NCI-H1694 treated with DMSO at 0.1 percent for 48 hours (cell line): Measurements from ENCODE around the gene EHBP1L1.

Experiments used
- DNase-seq: peaks from one replicate; lab custom pipeline; 2025; lab: John Stamatoyannopoulos, UW

The EHBP1L1 gene

DNA sequence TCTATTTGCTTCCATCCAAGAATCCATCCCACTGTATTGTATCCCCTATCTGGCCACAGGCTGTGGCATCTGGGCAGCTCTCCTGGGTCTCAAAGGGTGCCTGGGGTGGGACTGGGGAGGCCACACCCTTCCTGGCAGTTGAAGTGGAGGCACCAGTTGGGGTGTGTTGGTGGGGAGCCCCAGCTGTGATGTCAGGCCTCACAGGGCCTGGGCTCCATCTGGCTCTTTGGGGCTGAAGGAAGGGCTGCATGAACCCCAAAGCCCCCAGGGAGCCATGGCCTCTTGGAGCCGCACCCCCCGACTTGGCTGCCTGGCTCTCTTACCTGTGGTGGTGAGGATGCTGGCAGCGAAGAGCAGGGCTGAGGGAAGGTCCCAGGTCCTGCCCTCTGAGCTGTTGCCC is 19.3 kb downstream of the EHBP1L1 start:
- DNase-seq, result no peak

DNA sequence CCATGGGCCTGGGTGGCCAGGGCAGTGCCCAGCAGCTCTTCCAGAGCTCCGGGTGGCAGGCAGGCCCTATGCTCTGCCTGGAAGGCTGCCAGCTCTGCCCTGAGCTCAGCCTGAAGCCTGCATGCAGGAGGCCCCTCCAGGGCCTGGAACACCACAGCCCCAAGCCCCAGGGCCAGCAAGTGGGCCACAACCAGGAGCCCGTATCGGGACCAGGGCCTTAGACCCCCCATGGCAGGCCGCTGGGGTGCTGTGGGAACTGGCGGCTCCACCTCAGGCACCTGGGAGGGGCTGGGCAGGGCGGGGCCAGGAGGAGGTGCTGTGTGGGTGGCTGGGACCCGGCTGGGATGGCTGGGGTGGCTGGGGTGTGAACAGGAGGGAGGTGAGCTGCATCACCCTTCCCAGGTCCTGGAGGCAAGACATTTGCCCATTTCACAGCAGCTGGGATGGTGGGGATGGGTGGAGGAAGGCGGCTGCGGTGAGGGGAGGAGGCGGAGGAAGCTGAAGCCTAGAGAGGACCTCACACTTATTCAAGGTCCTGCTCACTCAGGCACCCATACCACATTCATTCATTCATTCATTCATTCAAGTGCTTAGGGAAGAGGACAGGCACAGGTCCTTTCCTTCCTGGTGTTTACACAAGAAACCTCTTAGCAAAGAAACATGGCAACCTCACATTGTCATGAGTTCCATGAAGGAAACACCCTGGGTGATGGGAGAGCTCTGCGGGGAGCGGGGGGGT is 19.9 kb downstream of the EHBP1L1 start, which contains the start of gene KCNK7:
KCNK7 (minus strand) TSS at position 258 of the 739 bp plus-strand sequence; CDS start at position 230, 28 bp downstream.
- DNase-seq, result no peak

DNA sequence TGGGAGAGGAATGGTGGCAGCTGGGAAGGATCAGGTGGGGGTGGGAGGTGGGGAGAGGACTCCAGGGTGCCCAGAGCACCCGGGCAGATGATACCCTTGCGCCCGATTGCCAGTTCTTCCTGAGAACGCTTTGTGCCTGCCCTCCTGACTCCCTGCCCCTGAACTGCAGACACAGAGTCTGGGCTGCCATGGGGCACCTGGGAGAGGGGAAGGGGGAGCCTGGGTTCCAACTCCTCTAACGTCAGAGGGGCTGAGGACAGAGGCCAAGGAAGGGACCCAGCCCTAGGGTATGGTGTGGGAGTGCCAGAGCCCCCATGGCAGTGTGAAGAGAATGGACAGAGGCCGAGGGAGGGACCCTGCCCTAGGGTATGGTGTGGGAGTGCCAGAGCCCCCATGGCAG is 20.7 kb downstream of the EHBP1L1 start:
- DNase-seq, result no peak

DNA sequence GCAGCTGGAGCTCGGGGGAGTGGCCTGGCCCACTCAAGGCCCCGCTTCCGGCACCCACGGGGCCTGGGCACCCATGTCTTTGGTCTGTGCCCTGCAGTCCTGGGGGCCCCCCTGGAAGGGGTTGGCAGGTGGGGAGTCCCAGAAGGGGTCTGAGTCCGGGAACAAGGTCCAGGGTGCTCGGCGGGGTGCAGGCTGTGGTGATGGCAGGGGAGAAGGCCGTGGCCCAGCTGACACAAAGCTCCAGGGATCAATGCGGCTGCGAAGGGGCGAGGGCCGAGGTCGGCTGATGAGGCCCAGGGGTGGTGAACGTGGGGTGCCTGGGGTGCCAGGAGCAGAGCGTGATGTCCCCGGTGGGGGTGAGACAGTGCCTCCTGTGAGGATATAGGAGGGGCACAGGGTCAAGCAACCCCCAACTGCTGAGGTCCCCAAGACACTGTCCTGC is 22.4 kb downstream of the EHBP1L1 start:
- DNase-seq, result no peak

DNA sequence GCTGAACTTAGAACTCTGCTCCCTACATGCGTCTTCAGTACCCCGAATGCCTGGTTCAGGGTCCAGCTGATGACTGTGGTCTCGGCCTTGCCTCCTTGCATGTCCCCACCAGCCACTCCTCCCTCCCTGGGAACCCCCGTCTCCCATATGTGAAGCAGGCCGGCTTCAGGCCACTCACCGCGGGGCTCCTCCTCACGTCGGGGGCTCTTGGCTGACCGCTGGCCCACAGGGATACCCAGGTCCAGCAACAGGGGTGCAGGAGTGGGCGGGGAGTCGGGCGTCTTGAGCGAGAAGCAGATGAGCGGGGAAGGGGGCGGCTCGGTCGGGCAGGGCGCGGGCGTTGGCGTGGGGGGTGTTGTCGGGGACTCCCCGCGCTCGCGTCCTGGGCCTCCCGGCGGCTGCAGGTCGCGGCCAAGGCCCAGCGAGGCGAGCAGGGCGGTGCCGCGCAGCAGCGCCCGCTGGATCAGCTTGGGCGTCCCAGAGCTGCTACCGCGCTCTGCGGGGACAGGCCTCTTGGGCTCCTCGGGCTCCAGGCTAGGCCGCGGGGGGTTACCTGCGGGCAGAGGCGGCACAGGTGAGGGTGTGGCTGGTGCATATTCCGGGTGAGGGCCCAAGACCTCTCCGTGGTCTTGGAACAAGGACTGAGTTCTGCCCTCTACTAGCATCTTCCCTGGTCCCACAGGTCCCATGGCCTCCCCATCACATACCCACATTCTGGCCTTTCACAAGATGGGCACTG is 23.5 kb downstream of the EHBP1L1 start:
- DNase-seq, result no peak

DNA sequence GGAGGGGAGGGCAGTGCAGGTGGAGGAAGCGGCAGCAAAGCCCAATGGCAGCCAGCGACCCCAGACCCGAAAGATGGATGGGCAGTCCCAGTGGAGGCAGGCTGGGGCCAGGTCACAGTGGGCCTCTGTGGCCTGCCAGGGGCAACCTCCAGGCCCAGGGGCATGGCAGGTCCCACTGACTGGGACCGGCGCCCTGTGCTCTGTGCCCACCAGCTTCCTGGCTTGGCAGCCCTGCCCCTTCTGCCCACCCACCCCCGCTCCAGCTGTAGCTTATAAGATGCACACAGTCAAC is 24.0 kb downstream of the EHBP1L1 start:
- DNase-seq, result no peak

DNA sequence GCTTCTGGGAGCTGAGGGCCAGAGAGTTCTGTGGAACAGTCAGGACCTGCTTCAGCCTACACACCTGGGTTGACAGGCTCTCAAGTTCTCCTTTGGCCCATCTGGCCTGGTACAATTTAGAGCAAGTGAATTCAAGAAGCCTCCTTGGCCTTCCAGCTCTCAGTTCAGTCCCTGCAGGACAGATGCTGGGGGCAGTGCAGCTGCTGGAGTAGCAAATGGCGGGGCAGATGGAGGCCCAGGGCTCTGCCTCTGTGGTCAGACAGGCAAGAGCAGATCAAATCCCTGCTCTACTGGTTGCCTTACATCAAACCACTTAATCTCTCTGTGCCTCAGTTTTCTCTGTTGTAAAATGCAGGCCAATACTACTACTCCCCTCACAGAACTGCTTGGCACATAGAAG is 28.4 kb downstream of the EHBP1L1 start:
- DNase-seq, result no peak

DNA sequence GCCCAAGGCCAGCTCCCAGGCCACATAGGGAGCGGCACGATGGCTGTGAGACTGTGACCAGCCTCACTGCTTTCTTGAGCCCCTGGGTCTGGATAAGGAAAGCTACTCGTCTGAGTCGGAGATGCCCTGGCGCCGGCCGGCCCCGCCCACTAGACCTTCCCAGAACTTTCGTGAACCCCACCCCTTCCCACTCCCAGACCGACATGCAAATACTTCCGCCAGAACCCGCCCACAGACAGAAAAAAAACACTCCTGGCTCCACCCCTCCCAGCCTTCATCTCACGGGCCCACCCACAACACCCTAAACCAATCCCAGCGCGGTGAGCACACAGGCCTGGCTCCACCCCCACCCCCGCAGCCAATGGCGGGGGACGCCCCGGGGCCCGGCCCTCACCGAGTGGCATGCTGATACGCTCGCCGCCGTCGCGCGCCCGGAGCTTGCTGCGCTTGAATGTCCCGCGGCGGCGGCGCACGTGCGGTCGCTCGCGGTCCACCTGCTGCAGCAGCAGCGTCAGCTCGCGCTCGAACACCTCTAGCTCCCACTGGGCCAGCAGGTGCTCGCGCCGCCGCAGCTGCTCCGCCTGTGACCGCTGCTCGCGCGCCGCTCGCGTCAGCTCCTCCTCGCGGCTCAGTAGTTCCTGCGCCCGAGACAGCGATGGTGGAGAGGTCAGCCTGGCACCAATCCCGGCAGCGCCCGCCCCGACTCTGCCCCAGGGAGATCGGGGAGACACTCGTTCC is 31.2 kb downstream of the EHBP1L1 start:
- no peak for DNase-seq

DNA sequence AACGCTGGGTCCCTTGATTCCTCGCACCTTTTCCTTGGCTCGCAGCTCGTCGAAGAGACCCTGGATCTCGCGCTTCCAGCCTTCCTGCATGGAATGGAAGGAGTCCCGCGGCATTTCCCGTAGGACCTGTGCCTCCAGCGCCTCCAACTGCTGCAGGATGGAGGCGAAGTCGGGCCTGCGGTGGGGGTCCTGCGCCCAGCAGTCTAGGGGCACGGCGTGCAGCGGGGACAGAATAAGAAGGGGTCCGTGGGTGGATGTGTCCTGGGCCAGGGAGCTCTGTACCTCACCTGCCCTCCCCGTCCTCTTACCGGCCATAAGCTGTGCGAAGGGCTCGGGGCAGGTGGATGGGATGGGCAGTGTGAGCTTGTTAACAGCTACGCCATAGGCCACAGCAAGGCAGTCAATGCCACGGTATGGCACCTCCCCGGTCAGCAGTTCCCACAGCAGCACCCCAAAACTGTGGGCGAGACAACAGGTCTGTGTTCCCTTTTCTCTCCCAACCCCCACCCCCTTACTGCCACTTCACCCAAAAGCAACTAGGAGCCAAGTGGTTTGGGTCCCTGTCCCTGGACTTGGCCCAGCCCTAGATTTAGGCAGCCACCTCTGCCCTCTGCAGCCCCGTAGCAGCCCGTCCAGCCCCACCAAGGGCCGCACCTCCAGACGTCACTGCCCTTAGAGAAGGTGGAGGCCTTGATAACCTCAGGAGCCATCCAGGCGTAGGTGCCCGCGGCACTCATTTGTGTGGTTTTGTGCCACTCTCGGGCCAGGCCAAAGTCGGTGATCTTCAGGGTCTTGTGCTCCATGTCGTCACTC is 32.0 kb downstream of the EHBP1L1 start:
- DNase-seq, result no peak

DNA sequence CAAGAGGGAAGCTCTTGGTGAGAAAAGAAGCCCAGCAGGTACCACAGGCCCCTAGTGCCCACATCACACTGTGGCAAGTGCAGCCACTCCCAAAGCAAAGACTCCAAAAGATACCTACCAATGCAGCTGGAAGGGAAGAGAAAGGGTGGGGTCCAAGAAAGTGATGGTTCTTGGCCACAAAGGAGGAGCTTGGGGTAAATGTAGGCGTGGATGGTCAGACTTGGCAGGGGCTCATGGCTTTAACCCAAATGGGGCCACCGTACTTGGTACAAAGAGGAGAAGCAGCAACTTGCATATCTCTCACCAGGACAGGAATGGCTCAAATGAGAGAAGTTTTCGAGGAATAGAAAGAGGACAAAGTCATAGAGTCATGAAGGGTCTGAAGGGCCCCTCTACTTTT is 33.4 kb downstream of the EHBP1L1 start:
- DNase-seq, result no peak

DNA sequence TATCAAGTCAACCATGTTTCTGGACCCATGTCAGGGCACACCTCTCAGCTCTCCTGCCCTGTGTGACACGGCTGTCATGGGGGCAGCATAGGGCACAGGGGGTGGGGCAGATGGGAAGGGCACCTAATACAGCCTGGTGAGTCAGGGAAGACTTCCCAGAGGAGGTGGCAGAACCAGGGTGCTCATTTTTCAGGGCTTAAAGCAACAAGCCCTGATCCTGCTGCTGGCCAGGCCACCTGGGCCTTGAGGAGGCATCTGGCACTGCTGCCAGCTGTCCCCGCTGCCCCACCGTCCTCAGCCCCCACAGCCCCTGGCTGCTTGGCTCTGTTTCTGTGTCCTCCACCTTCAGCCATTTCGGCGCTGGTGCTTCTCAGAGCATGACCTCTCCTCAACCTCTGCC is 33.8 kb downstream of the EHBP1L1 start:
- no peak for DNase-seq

DNA sequence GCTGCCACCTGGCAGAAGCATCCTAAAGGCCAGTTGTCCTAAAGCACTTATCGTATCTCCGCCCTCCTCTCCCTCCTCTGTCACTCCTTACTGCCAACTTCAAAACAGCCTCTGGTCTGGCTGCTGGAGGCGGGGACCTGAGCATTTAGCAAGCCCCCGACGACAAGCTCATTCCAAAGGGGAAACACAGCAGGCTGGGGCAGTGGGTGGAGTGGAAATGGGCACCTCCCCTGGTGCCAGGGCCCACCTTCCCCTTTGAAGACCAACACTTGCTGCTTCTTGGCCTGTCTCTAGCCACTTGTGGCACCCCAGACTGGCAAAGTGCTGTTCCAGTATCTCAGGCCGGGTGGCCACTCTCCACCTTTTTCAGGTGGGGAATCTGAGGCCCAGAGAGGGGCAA is 34.6 kb downstream of the EHBP1L1 start:
- DNase-seq, result no peak

DNA sequence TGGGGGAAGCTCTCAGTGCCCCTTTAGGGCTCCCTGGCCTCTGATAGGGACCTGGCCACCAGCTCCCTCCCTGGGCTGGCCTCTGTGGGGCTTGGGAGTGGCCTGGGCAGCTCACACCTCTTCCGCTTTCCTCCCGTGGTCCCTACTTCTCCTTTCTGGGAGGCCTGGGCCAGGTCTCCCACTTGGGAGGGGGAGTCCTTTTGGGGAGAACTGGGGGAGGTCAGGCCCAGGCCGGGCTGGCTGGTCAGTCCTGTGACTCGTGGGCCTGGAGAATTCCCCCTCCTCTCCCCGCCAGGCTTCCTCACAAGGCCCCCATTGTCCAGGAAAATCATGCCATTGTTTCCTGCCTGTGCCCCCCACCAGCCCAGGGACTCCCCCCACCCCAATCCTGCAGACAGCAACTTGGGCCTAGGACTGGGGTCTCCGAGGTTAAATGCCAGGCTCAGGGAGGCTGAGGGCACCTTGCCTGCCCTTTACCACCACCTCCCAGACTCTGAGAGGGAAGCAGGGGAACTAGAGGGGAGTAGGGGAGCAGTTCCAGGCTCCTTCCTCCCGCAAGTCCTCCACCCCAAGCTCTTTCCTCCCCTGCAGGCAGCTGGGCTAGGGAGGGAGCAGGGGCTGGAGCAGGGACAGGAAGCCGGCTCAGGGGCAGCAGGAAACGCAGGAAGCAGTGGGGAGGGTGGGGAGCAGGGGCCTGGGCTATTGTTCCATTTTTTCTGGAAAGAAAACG is 35.3 kb downstream of the EHBP1L1 start:
- DNase-seq, result no peak

DNA sequence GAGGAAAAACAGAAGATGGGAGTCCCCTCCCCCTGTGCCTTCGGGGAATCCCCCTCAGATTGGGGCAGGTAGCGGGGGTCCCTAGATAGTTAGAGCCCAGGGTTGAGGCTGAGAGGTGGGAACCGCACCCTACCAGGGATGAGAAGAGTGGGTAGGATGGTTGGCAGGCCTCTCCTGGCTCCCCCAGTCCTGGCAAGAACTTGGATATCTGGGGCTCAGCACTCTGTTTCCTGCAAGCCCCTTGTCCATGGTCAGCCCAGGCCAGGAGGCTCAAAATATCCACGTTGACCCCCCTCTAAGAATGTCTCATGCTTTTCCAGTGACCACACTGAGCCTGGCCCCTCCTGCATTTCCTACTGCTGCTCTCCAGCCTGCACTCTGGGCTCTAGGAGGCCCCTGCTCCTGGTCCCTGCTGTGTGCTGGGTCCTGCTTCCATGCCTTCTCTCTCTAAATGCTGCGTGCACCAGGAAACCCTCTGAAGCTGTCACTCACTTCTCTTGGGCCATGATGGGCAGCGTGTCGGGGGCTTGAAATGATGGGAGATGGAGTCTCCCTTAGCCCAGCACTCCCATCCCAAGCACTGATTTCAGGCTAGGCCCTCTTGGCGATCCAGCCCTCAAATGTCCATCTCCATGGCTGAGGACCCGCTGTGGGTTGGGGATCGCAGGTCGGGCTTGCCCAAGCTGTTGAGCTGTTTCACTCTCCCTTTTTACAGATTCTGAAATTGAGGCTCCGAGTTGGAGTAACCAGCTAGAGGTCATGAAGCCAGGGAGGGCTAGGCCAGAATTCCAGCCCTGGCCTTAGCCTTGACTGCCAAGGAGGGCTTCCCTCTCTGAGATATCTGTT is 36.1 kb downstream of the EHBP1L1 start:
- DNase-seq, result no peak

DNA sequence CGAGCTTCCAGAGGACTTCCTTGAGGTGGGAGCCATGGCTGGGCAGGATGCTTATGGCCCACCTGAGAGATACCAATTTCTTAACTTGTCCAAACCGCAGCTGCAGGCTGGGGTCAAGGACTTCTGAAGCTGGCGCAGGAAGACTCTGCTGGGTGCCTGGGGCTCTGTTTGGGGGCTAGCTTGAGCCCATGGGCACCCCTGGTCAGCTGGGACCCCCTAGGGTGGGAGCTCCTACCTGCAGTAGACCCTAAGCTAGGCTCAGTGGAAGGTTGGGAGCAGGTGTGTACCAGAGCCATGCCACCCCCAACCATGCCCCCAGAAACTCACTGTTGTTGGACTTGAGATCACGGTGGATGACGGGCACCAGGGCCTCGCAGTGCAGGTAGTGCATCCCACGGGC is 36.8 kb downstream of the EHBP1L1 start:
- no peak for DNase-seq

DNA sequence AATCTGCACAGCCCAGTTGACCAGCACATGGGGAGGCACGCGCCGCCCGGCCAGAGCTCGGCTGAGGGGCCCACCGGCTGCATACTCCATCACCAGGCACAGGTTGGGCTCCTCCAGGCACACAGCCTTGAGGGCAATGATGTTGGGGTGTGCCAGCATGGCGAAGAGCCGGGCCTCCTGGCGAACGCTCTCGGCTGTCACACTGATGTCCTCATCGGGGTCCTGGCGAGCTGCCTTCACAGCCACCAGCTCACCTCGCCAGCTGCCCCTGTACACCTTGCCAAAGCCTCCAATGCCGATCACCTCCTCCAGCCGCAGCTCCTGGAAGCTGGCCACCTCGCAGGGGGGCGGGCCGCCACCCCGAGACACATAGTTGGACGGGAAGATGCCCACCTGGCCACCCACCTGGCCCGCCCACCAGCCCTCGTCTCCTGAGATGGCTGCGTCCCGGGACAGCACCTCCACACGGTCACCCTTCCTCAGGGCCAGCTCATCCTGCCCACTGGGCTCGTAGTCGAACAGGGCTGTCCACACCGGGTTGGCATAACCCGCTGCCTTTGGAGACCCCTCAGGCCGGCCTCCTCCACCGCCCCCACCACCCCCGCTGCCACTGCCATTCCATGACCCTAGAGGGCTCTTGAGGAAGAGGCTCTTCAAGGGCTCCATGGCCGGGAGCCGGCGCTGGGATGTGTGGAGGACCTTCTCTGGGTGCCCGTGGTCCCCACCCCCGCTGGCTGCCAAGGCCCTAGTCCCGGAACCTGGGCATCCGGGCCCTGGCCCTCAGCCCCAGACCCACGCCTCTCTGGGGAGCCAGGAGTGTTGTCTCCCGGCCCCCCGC is 37.5 kb downstream of the EHBP1L1 start:
- no peak for DNase-seq

DNA sequence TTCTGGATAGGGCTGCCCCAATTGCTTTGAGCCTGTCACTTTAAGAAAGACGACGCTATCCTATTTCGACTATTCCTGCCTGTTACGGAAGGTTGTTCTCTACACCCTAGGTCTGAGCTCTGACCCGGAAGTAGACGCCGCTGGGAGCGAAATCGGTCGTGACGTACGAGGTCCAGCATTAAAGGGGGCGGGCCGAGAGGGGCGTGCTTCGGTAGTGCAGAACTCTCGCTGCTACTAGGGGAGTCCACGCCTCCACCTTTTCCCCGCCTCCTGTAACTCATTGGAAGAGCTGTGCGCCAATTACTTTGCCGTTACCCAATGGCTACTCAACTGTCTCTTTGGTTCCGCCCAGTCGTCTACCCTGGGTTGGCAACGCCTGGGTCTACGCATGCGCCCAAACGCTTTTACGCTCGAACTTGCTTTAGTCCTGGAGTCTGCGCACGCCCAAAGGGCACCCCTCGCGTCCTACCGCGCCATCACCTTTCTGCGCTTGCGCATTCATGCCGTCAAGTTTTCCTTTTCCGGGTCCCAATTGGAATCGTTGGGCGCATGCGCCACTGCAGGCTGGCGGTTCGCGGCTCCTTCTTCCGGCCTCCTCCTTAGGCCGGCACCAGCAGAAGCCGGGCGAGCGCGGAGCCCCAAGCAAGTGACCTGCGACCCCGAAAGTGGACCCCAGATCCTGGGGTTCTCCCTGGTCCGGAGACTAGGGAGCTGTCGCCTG is 39.5 kb downstream of the EHBP1L1 start, which contains the start of gene PCNX3:
PCNX3 (plus strand) TSS at position 548 of the 721 bp plus-strand sequence. CDS start 536 bp downstream, outside the sequence.
- peak; percentile 99 for DNase-seq

DNA sequence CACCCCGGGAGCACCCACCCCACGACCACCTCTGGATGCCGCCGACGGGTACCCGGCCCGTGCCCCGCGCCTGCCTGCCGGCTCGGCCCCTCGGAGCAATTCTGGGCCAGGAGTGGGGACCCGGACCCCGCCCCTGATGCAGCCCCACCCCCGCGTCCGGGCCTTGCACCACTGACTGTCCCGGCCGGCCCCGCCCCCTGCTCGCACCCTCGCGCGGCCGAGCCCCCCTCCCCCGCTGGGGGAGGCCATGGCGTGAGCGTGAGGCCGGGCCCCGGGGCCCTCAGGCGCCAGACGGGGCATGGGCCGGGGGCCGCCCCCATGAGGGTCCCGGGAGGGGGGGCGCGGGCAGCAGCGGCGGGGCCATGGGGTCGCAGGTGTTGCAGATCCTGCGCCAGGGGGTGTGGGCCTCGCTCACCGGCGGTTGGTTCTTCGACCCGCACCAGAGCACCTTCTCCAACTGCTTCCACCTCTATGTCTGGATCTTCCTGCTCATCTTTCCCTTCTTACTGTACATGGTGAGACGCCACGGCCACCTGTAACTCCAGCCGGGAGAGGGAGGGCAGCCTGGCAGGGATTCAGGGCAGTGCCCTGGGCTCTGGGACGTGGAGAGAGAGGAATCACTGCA is 40.2 kb downstream of the EHBP1L1 start:
- no peak for DNase-seq
